ENCODE data around the gene TRPC4.

TRPC4 gene

GRCh38 chr13:37685206-37685605 is 184.4 kb downstream of the TRPC4 start:
- H2AFZ ChIP-seq (ENCODE audit: low read length): no peak overlapping the region
- H4K20me1 ChIP-seq (ENCODE audit: insufficient read depth, low read length): no peaks in the 10 kb centered on the region
- H3K4me2 ChIP-seq (ENCODE audit: low read depth, low read length): no peak overlapping the region
- H3K79me2 ChIP-seq (ENCODE audit: low read length): no peaks in the 10 kb centered on the region
- H3F3A ChIP-seq (ENCODE audit: insufficient read depth, low read length): no peaks in the 10 kb centered on the region
- no peaks in the 10 kb centered on the region for H3K27me3 ChIP-seq (replicated peaks; ENCODE audit: insufficient read depth, low read length)
- no peak for TF ChIP-seq CTCF (IDR thresholded peaks at IDR 0.05; ENCODE audit: low read length)
- TF ChIP-seq EZH2 (optimal IDR thresholded peaks at IDR 0.05; ENCODE audit: low read depth, low read length): no peak
- no peak for TF ChIP-seq EZH2phosphoT487 (IDR thresholded peaks at IDR 0.05; ENCODE audit: low read length)
- H3K4me1 ChIP-seq (ENCODE audit: low read length): no peaks in the 10 kb centered on the region
- no peaks in the 10 kb centered on the region for H3K36me3 ChIP-seq (replicated peaks; ENCODE audit: insufficient read depth, low read length)
- no peaks in the 10 kb centered on the region for H3K9me3 ChIP-seq (replicated peaks; ENCODE audit: insufficient read depth, low read length)
- no peak overlapping the region for H3K27ac ChIP-seq (ENCODE audit: low read length)
- no peak overlapping the region for H3K9ac ChIP-seq (ENCODE audit: low read length)
- H3K4me3 ChIP-seq (ENCODE audit: low read length): no peak overlapping the region
- no peak for DNase-seq
- H3K9me2 ChIP-seq (replicated peaks; ENCODE audit: insufficient read depth, low read length): no peaks in the 10 kb centered on the region

DNA sequence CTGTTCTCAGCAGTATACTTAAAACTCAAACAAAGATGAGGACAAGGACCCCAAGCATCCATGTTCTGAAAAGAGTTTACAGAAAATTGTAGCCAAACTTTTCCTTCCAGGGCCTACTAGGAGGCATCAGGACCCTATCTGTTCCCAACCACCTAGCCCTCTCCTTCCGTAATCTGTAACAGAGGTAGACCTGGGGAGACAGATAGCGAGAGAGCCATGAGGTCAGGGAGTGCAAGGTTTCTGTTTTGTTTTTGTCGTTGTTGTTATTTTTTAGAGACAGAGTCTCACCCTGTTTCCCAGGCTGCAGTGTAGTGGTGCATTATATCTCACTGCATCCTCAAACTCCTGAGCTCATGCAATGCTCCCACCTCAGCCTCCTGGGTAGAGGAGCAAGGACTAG is 187.1 kb downstream of the TRPC4 start:
- Histone ChIP-seq H3K4me2 (ENCODE audit: low read depth, low read length) (no peak overlapping the region), H3K4me1 (ENCODE audit: low read length) (no peaks in the 10 kb centered on the region), H3K79me2 (ENCODE audit: low read length) (no peaks in the 10 kb centered on the region), H4K20me1 (ENCODE audit: insufficient read depth, low read length) (no peaks in the 10 kb centered on the region), H3K4me3 (ENCODE audit: low read length) (no peak overlapping the region), H3K9ac (ENCODE audit: low read length) (no peak overlapping the region), H3K27me3 (replicated peaks; ENCODE audit: insufficient read depth, low read length) (no peaks in the 10 kb centered on the region), H3K36me3 (replicated peaks; ENCODE audit: insufficient read depth, low read length) (no peaks in the 10 kb centered on the region), H3K9me2 (replicated peaks; ENCODE audit: insufficient read depth, low read length) (no peaks in the 10 kb centered on the region), H3K9me3 (replicated peaks; ENCODE audit: insufficient read depth, low read length) (no peaks in the 10 kb centered on the region), H3K27ac (ENCODE audit: low read length) (no peak overlapping the region), H2AFZ (ENCODE audit: low read length) (no peak overlapping the region), H3F3A (ENCODE audit: insufficient read depth, low read length) (no peaks in the 10 kb centered on the region)
- no peak for TF ChIP-seq EZH2phosphoT487 (IDR thresholded peaks at IDR 0.05; ENCODE audit: low read length)
- no peak for TF ChIP-seq EZH2 (optimal IDR thresholded peaks at IDR 0.05; ENCODE audit: low read depth, low read length)
- TF ChIP-seq CTCF (IDR thresholded peaks at IDR 0.05; ENCODE audit: low read length): no peak
- no peak for DNase-seq

- no peaks in the 10 kb centered on the region for H3K4me1 ChIP-seq (ENCODE audit: low read length)
- H2AFZ ChIP-seq (ENCODE audit: low read length): no peak overlapping the region
- no peak for TF ChIP-seq EZH2 (optimal IDR thresholded peaks at IDR 0.05; ENCODE audit: low read depth, low read length)
- no peak for TF ChIP-seq CTCF (IDR thresholded peaks at IDR 0.05; ENCODE audit: low read length)
- TF ChIP-seq EZH2phosphoT487 (IDR thresholded peaks at IDR 0.05; ENCODE audit: low read length): no peak
- H3F3A ChIP-seq (ENCODE audit: insufficient read depth, low read length): no peaks in the 10 kb centered on the region
- no peak overlapping the region for H3K4me3 ChIP-seq (ENCODE audit: low read length)
- no peaks in the 10 kb centered on the region for H3K9me3 ChIP-seq (replicated peaks; ENCODE audit: insufficient read depth, low read length)
- H4K20me1 ChIP-seq (ENCODE audit: insufficient read depth, low read length): no peaks in the 10 kb centered on the region
- H3K27ac ChIP-seq (ENCODE audit: low read length): no peak overlapping the region
- no peaks in the 10 kb centered on the region for H3K9me2 ChIP-seq (replicated peaks; ENCODE audit: insufficient read depth, low read length)
- no peak overlapping the region for H3K9ac ChIP-seq (ENCODE audit: low read length)
- no peaks in the 10 kb centered on the region for H3K36me3 ChIP-seq (replicated peaks; ENCODE audit: insufficient read depth, low read length)
- DNase-seq: no peak
- no peaks in the 10 kb centered on the region for H3K27me3 ChIP-seq (replicated peaks; ENCODE audit: insufficient read depth, low read length)
- H3K4me2 ChIP-seq (ENCODE audit: low read depth, low read length): no peak overlapping the region
- no peaks in the 10 kb centered on the region for H3K79me2 ChIP-seq (ENCODE audit: low read length)
Observed at GRCh38 chr13:37681281-37682032, 188.1 kb downstream of the TRPC4 start.

Data from MM.1S (cell line).